Tibial nerve (tissue), 4 donors: ENCODE data around the gene NRCAM. TPM values are rescaled to one million over a fixed set of nuclear protein-coding genes. Genes with fewer than 3 reads are reported as not detected.

Source experiments
- DNase-seq, 2 donors: peaks; one replicate each; pipeline ENCODE4 v3.0.0-alpha.2; 2019; ENCODE audit warnings: low spot score in 2 of 2
- H3K27ac ChIP-seq, 4 donors: fragments of 200-600 bp; sonication (generic) in 3 of 4; one replicate each; pipeline ENCODE4 v1.5.1; 2017 to 2019; ENCODE audit warnings: mild to moderate bottlenecking in 1 of 4
- H3K27me3 ChIP-seq, 2 donors: fragments of 200-600 bp; sonication (generic) in 1 of 2; one replicate each; pipeline versions ENCODE4 v1.5.1 to v1.6.0; 2017 to 2019
- H3K36me3 ChIP-seq, 3 donors: fragments of 200-600 bp; sonication (generic); one replicate each; pipeline ENCODE4 v1.5.1; 2018 to 2019
- H3K4me1 ChIP-seq, 4 donors: fragments of 200-600 bp; sonication (generic) in 3 of 4; one replicate each; pipeline ENCODE4 v1.5.1; 2017 to 2019
- H3K4me3 ChIP-seq, 4 donors: fragments of 200-600 bp; sonication (generic) in 3 of 4; one replicate each; pipeline ENCODE4 v1.5.1; 2017 to 2019; ENCODE audit warnings: mild to moderate bottlenecking in 1 of 4, moderate library complexity in 1 of 4
- H3K9me3 ChIP-seq, 4 donors: fragments of 200-600 bp; sonication (generic) in 3 of 4; one replicate each; pipeline ENCODE4 v1.5.1; 2017 to 2019
- CTCF ChIP-seq, 5 experiments: fragments of 200-600 bp in 3 of 5; fragments of 450-650 bp in 2 of 5; sonication (generic) in 3 of 5; IDR thresholded peaks; one replicate each; pipeline ENCODE4 v1.5.1; 2016 to 2019; ENCODE audit warnings: antibody characterized with exemption in 5 of 5, mild to moderate bottlenecking in 3 of 5, moderate library complexity in 2 of 5
- EP300 ChIP-seq, 2 donors: sonication (generic); formaldehyde crosslinking; IDR thresholded peaks; one replicate each; pipeline ENCODE4 v1.6.1; 2017; ENCODE audit warnings: antibody characterized with exemption in 2 of 2, mild to moderate bottlenecking in 1 of 2
- POLR2A ChIP-seq, 2 donors: fragments of 450-650 bp; IDR thresholded peaks; one replicate each; pipeline ENCODE4 v1.6.1; 2017; ENCODE audit warnings: antibody characterized with exemption in 2 of 2, mild to moderate bottlenecking in 2 of 2, moderate library complexity in 2 of 2
- WGBS, 2 donors: methylation state at CpG; one replicate each; pipeline ENCODE4 v1.1.5; 2018; 5-methylcytosine and 5-hydroxymethylcytosine counted together
- total RNA-seq, 4 donors: library from RNA; depleted of rRNA; stranded (reverse); fragments of >200 nt; gene quantifications; one replicate each; pipeline ENCODE4 v1.1.0, GENCODE V29; 2016

NRCAM gene
- total RNA-seq, 4 donors from 2014 or later: 16.5 to 87.4 (median 22.4) TPM

GRCh38 chr7:108103558-108104298 lies 352.5 kb downstream of the NRCAM start:
- peak overlapping the region in 1 of 4 donors; percentile 36 for H3K27ac ChIP-seq
- no peaks in the 10 kb centered on the region for H3K36me3 ChIP-seq
- WGBS, 2 donors: 56 to 62% methylated on average over 5 of the region's 5 CpGs
- H3K9me3 ChIP-seq: no peaks in the 10 kb centered on the region
- no peak overlapping the region for H3K4me3 ChIP-seq
- H3K27me3 ChIP-seq: no peaks in the 10 kb centered on the region
- no peak for DNase-seq
- H3K4me1 ChIP-seq: peaks cover 0 to 10% (median 3%) of the 10 kb centered on the region in 4 donors
- TF ChIP-seq EP300 (IDR thresholded peaks at IDR 0.05) (no peak), CTCF (IDR thresholded peaks at IDR 0.05) (no peak), POLR2A (IDR thresholded peaks at IDR 0.05) (no peak)

GRCh38 chr7:108102671-108103312 lies 353.4 kb downstream of the NRCAM start:
- no peak overlapping the region for H3K27ac ChIP-seq
- 95% methylated on average over 20 of the region's 20 CpGs for WGBS, 2 donors
- H3K9me3 ChIP-seq: no peaks in the 10 kb centered on the region
- TF ChIP-seq EP300 (IDR thresholded peaks at IDR 0.05) (no peak), POLR2A (IDR thresholded peaks at IDR 0.05) (no peak), CTCF (IDR thresholded peaks at IDR 0.05) (no peak)
- H3K36me3 ChIP-seq: no peaks in the 10 kb centered on the region
- no peak overlapping the region for H3K4me3 ChIP-seq
- DNase-seq: no peak
- H3K4me1 ChIP-seq: peaks cover 0 to 10% (median 3%) of the 10 kb centered on the region in 4 donors
- H3K27me3 ChIP-seq: no peaks in the 10 kb centered on the region

- Histone ChIP-seq H3K9me3 (no peaks in the 10 kb centered on the region), H3K27me3 (no peaks in the 10 kb centered on the region), H3K36me3 (no peaks in the 10 kb centered on the region), H3K4me3 (no peak overlapping the region), H3K4me1 (peaks cover 0 to 10% (median 3%) of the 10 kb centered on the region in 4 donors), H3K27ac (no peak overlapping the region)
- no peak for DNase-seq
- TF ChIP-seq CTCF (IDR thresholded peaks at IDR 0.05) (no peak), EP300 (IDR thresholded peaks at IDR 0.05) (no peak), POLR2A (IDR thresholded peaks at IDR 0.05) (no peak)
- WGBS, 2 donors: 95 to 99% methylated on average over 3 of the region's 3 CpGs
Observed at GRCh38 chr7:108101759-108102158, 354.5 kb downstream of the NRCAM start.

- Histone ChIP-seq H3K27me3 (no peaks in the 10 kb centered on the region), H3K4me1 (peaks cover 0 to 24% (median 15%) of the 10 kb centered on the region in 4 donors), H3K4me3 (no peak overlapping the region), H3K27ac (no peak overlapping the region), H3K36me3 (no peaks in the 10 kb centered on the region), H3K9me3 (no peaks in the 10 kb centered on the region)
- WGBS, 2 donors: 77 to 79% methylated on average over 1 of the region's 1 CpG
- DNase-seq: no peak
- TF ChIP-seq CTCF (IDR thresholded peaks at IDR 0.05) (no peak), POLR2A (IDR thresholded peaks at IDR 0.05) (no peak), EP300 (IDR thresholded peaks at IDR 0.05) (no peak)
Observed at GRCh38 chr7:108099713-108100112, 356.5 kb downstream of the NRCAM start.

- H3K9me3 ChIP-seq: no peaks in the 10 kb centered on the region
- DNase-seq: no peak
- 88% methylated on average over 7 of the region's 7 CpGs for WGBS, 2 donors
- TF ChIP-seq EP300 (IDR thresholded peaks at IDR 0.05) (no peak), CTCF (IDR thresholded peaks at IDR 0.05) (peak in 1 of 5 experiments; percentile 16)
- no peak overlapping the region for H3K4me3 ChIP-seq
- H3K27me3 ChIP-seq: no peaks in the 10 kb centered on the region
- H3K27ac ChIP-seq: no peak overlapping the region
- no peaks in the 10 kb centered on the region for H3K36me3 ChIP-seq
- H3K4me1 ChIP-seq: peaks cover 0 to 34% (median 22%) of the 10 kb centered on the region in 4 donors
Observed at GRCh38 chr7:108097703-108098102, 358.5 kb downstream of the NRCAM start.
